HG02840 (cell line): ENCODE results near the gene PLA2G7.
"Not testable (repeated sequence)": the region's sequence is repeated elsewhere in the genome, so short reads cannot be mapped to it uniquely, and the experiment has no call there.

Experiments used
- ATAC-seq: cut with Tn5 transposase; IDR thresholded peaks from one replicate; pipeline ENCODE4 v1.9.1; 2021; ENCODE audit warnings: mild to moderate bottlenecking, moderate library complexity, moderate number of reproducible peaks; ENCODE audit not compliant: unreplicated experiment, low FRiP score

The PLA2G7 gene

GRCh38 chr6:46749731-46750130 is 14.6 kb upstream of the PLA2G7 start:
- no peak for ATAC-seq

GRCh38 chr6:46748940-46749503 is 13.8 kb upstream of the PLA2G7 start:
- ATAC-seq = no peak

GRCh38 chr6:46746696-46747095 is 11.5 kb upstream of the PLA2G7 start, which contains the start of gene ANKRD66:
TSS of gene ANKRD66 (plus strand) at chr6:46746933. CDS start at chr6:46751949, 5,016 bp downstream.
- ATAC-seq = no peak

- ATAC-seq = no peak
Observed at GRCh38 chr6:46745973-46746372, 10.8 kb upstream of the PLA2G7 start.

GRCh38 chr6:46744159-46744725 is 9.1 kb upstream of the PLA2G7 start:
- not testable (repeated sequence) for ATAC-seq

GRCh38 chr6:46743425-46744158 is 8.4 kb upstream of the PLA2G7 start:
- ATAC-seq = no peak

GRCh38 chr6:46741910-46742309 is 6.7 kb upstream of the PLA2G7 start:
- ATAC-seq = no peak

- no peak for ATAC-seq
Observed at GRCh38 chr6:46741482-46741881, 6.3 kb upstream of the PLA2G7 start.

- ATAC-seq = no peak
Observed at GRCh38 chr6:46736906-46737305, 1.7 kb upstream of the PLA2G7 start.

- ATAC-seq = no peak
Observed at GRCh38 chr6:46735720-46736031, 501 bp upstream of the PLA2G7 start.

GRCh38 chr6:46733341-46733801 is 1.8 kb downstream of the PLA2G7 start:
- no peak for ATAC-seq

- ATAC-seq = no peak
Observed at GRCh38 chr6:46730921-46731461, 4.2 kb downstream of the PLA2G7 start.

- ATAC-seq = no peak
Observed at GRCh38 chr6:46729787-46730326, 5.3 kb downstream of the PLA2G7 start.

GRCh38 chr6:46720401-46720800 is 14.8 kb downstream of the PLA2G7 start:
- no peak for ATAC-seq

GRCh38 chr6:46719099-46719498 is 16.1 kb downstream of the PLA2G7 start:
- no peak for ATAC-seq

- ATAC-seq = no peak
Observed at GRCh38 chr6:46715141-46715540, 20.0 kb downstream of the PLA2G7 start.

- no peak for ATAC-seq
Observed at GRCh38 chr6:46711491-46711890, 23.7 kb downstream of the PLA2G7 start.

- ATAC-seq = no peak
Observed at GRCh38 chr6:46706464-46706863, 28.7 kb downstream of the PLA2G7 start.

GRCh38 chr6:46704562-46704961 is 30.6 kb downstream of the PLA2G7 start:
- no peak for ATAC-seq

- ATAC-seq = no peak
Observed at GRCh38 chr6:46699970-46700369, 35.2 kb downstream of the PLA2G7 start.

GRCh38 chr6:46690911-46691451 is 44.2 kb downstream of the PLA2G7 start:
- no peak for ATAC-seq
